ENCODE data around the gene TFRC.
"Not testable (repeated sequence)": the region's sequence is repeated elsewhere in the genome, so short reads cannot be mapped to it uniquely, and the experiment has no call there.

The TFRC gene

DNA sequence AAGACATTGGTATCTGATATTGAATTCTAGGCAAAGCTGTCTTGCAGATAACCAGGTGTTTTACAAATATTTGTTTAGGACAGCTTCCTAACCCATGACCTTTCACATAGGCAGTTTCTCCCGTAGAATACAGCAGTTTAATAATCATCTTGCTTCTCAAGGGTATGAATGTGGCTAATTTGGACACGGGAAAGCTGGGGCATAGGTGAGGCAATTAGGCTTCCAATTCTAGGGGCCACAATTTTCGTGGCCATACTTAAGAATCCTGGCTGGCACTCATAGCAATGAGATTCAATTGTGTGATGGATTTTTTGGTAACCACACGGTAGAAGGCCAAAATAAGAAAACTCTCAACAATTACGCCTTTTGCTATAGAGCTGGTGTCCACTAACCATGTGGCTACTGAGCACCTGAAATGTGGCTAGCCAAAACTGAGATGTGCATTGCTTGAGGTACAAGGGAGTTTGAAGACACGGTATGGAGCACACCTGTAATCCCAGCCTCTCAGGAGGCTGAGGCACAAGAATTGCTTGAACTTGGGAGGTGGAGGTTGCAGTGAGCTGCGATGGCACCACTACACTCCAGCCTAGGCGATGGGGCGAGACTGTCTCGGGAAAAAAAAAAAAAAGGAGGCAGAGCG, 34.4 kb downstream of the TFRC start:
- DNase-seq, result no peak

DNA sequence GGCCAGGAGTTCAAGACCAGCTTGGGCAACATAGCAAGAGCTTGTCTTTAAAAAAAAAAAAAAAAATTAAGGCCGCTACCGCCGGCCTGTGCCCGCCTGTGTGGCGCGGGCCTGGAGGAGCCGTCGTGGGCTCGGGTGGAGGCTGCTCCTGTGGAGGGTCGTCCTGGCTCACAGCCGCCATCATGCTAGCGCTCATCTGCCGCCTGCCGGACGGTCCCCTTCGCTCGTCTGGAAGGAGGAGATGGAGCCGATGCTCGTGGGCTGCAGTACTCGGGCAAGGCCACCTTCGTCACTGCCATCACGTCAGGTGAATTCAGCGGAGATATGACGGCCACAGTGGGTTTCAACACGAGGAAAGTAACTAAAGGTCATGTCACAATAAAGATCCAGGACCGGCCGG, 37.4 kb downstream of the TFRC start:
- DNase-seq, result no peak

DNA sequence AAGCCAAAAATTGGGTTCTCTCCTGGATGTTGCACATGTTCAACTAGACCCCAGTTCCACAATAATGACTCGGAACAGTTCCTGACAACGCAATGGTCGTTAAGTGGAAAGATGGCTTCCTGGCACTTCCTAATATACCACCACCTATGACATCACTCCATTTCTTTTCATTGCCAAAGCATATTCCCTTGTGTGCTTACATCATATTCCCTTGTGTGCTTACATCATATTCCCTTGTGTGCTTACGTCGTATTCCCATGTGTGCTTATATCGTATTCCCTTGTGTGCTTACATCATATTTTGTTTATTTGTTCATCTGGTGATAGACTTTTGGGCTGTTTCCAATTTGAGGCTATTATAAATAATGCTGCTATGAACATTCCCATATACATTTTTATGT, 39.2 kb downstream of the TFRC start:
- DNase-seq, result no peak

DNA sequence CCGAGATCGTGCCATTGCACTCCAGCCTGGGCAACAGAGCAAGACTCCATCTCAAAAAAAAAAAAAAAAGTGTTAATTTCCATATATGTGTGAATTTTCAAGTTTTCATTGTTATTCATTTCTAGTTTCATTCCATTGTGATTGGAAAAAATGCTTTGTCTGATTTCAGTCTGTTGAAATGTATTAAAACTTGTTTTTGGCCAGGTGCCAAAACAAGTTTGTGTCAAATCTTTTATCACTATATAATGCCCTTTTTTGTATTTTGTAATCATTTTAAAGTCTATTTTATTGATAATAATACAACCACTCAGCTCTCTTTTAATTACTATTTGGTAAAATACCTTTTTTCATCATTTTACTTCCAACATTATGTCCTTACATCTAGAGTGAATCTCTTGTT, 42.5 kb downstream of the TFRC start:
- no peak for DNase-seq

DNA sequence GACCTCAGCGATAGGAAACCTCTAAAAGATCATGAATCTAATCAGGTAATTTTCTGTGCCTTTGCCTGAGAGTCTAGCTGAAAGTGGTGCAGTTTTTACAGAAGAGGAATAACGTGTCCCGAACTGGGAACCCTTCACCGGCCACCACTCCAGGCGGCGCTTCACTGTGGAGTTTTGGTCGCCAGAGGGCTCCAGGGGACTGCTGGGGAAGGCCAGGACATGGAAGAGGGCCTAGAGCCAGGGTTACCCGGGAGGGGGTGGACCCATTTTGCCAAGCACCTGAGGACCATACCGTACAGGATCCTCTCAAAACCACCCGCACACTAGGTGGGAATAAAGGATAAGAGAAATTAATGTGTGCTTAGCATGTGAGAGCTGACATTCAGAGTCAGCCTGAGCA, 55.8 kb downstream of the TFRC start:
- not testable (repeated sequence) for DNase-seq

DNA sequence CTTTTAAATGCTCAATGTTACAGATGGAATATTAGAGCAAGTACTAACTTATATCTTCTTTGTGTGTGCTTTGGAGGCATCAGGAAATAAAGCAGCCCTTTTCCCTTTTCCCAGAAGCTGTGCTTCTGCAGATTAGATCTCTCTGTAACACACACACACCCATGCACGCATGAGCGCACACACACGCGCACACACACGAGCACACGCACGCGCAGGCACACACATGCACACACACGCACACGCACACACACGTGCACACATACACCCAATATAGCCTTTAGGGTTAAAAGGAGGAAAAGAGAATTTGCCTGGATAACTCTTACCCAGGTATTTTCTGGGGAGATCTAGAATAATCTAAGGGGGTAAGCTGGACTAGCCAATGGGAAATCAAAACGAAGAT, 56.9 kb downstream of the TFRC start:
- DNase-seq, result no peak

DNA sequence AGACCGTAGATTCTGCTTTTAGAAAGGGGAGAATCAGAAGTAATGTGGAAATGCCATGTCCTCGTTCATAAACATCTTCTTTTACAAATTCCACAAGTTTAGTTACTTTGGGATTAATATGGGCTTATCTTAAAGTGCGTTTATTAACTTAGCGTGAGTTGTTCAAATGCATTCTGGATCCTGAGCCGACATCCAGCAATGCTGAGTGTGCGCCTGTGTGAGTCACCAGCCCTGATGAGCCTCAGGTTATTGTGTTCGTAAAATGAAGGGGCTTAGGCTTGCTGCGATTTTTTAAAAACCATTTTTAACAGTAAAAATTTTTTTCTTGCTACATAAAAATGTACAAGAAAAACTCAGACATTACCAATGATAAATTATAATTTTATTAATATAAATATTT, 57.9 kb downstream of the TFRC start:
- no peak for DNase-seq

DNA sequence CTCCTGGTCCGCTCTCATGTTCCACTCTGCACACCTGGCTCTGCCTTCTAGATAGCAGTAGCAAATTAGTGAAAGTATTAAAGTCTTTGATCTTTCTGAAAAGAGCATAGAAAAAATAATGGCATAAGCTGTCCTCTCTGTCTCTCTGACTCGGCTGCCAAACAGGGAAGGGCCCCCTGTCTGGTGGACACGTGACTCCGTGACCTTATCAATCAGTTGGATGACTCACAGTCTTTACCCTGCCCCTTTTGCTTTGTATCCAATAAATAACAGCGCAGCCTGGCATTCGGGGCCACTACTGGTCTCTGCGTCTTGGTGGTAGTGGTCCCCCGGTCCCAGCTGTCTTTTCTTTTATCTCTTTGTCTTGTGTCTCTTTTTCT, 59.4 kb downstream of the TFRC start:
- not testable (repeated sequence) for DNase-seq

DNA sequence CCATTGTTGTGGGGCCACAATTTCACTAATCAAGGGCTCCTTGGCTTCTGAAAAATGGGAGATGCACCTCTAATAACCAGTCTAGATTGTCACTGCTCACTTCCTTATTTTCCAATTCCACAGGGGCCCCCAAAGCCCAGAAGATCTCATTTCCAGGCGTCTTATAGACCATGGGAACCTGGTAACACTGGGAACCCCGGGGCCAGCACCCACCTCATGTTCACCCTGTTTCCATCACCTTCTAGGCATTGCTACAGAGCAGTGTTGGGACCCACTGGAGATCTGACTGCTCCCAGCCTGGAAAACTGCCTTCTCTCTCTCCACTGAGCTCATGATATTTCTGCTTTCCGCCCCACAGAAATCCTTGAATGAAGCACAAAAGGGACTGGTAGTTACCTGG, 61.5 kb downstream of the TFRC start:
- no peak for DNase-seq

DNA sequence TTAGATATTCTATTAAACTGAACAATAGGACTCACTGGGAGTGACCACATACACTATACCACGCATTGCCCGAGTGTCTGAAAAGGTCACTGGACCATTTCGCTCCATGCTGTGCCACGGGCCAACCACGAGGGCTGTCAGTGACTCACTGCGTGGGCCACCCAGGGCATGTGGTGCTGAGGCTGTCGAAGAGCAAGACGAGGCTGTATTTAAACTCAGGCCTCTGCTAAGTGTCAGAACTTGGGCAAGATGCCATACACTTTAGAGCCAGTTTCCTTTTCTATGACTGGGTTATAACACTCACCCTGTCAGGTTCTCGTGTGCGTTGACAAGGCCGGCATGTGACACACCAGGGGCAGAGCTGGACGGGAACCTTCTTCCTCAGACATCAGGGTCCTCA, 62.3 kb downstream of the TFRC start:
- not testable (repeated sequence) for DNase-seq

DNA sequence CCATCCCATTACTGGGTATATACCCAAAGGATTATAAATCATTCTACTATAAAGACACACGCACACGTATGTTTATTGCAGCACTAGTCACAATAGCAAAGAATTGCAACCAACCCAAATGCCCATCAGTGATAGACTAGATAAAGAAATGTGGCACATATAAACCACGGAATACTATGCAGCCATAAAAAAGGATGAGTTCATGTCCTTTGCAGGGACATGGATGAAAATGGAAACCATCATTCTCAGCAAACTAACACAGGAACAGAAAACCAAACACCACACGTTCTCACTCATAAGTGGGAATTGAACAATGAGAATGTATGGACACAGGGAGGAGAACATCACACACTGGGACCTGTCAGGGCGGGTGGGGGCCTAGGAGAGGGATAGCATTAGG, 63.7 kb downstream of the TFRC start:
- not testable (repeated sequence) for DNase-seq

DNA sequence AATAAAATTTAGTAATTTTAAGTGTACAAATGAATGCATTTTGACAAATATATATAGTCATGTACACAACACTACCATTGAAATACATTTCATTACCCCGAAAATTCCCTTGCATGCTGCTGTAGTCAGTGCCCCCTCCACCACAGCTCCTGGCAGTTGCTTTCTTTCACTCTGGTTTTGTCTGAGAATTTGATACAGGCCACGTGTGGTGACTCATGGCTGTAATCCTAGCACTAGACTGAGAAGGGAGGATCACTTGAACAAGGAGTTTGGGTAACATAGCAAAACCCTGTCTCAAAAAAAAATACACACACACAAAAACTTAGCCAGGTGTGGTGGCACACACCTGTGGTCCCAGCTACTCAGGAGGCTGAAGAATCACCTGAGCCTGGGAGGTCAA, 65.4 kb downstream of the TFRC start:
- no peak for DNase-seq

DNA sequence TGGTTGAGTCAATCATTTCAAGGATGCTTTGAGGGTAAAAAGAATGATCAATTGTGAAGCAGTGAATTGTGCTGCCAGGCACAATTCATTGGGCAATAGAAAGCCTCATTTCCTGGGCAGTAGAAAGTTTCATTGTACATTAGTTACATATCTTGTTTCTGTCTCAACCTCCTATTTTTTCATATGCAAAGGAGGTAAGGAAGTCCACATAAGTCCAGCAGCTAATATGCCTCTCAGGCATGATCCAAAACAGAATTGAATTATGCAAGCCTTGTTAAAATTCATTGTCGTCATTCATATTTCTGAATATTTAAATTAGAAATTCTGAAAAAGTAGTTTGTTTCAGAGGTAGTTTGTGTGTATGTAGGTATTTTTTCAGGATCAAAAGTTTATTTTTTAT, 65.8 kb downstream of the TFRC start:
- DNase-seq, result no peak

DNA sequence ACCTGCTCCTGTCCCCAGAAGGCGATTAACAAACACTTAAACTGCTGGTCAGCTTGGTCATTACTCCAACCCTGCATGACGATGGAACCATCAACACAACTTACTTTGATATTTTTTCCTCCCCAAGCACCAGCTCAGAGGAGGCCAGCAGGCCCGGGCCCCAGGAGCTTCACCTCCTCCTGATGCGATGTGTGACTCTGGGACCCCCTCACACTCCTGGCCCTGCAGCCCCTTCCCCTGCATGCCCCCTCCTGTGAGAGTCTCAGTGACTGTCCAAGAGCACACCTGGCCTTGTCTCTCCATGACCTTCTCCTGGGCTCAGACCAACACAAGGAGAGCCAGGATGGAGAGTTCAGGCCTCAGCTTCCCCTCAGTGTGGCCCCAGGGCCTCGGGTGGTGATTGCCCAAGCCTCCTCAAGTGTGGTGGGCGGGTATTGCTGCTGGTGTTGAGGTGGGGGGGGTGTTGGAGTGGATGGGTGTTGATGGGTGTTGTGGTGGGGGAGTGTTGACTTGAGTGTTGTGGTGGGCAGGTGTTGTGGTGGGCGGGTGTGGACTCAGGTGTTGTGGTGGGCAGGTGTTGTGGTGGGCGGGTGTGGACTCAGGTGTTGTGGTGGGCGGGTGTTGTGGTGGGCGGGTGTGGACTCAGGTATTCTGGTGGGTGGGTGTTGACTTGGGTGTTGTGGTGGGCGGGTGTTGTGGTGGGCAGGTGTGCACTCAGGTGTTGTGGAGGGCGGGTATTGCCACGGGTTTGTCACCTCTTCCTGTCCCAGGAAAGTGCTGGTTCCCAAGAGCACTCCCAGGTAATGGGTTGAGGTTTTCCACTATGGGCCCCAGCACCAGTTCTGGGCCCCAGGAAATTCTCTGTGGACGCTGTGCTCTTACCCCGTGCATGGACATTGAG, 68.1 kb downstream of the TFRC start:
- no peak for DNase-seq

DNA sequence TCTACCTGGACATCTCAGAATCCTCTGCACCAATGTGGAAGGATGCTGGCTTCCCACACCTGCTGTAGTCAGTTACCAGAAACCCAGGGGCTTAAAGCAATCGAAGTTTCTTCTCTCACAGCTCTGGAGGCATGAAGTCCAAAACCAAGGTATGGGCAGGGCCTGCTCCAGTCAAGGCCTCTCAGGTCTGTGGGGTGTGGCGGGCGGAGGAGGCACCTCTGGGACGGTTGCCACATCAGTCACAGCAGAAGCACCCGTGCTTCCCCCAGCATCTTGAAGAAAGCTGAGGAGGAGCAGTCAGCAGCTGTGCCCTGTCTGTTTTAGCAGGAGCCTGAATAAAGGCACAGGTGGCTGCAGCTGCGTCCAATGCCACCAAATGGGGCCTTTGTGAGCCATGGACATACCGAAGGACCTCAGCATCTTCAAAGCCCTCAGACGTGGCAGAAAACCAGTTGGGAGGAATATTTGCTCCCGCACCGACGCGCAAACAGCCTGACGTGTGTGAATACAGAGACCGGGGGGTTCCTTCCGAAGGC, 68.9 kb downstream of the TFRC start:
- DNase-seq, result no peak

DNA sequence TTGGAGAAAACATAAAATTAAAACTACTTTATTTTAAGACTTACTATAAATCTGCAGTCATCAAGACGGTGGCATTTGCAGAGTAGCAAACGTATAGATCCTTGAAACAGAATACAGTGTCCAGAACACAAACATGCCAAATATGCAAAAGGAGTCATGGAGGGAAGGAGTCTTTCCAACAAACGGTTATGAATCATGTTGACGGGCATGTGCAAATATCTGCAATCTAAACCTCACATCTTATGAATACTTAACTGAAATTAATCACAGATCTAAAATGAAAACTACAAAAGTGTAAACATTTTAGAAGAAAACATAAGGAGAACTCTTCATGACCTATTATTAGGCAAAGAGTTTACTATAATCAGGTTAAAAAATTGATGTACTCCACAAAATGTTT, 69.4 kb downstream of the TFRC start:
- no peak for DNase-seq

DNA sequence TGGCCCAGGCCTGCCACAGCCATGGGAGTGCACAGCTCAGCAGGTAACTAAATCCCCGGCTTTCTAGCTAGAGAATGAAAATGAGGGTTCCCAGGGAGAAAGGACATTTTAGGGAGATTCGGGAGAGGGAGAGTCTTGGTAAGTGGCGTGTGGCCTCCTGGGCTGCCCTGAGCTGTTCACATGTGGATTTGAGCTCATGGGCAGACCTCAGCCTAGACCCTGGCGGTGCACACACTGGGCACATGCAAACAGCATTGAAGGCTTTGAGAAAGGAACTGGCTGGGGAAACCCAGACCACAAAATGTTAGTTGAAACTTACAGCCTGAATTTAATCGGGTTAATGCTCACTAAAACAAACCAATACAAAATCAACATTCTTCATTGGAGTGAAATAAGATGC, 72.4 kb downstream of the TFRC start:
- no peak for DNase-seq

DNA sequence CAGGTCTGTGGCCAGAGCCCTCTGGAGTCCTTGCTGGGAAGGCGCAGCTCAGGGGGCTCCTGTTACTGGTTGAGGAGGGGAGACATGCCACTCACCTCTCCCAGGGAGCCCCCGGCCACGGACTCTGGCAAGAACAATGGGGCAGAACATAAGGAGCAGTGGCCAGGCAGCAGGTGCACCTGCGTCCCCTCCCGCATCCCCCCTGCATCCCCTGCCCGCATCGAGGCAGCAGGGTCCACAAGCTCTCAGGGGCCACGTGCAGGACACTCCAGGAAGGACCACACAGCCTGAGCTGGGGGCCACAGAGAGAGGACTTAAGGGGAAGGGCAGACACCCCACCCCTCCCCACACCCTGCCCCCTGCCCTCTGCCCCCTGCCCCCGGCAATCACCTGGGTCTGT, 73.0 kb downstream of the TFRC start:
- DNase-seq, result no peak

DNA sequence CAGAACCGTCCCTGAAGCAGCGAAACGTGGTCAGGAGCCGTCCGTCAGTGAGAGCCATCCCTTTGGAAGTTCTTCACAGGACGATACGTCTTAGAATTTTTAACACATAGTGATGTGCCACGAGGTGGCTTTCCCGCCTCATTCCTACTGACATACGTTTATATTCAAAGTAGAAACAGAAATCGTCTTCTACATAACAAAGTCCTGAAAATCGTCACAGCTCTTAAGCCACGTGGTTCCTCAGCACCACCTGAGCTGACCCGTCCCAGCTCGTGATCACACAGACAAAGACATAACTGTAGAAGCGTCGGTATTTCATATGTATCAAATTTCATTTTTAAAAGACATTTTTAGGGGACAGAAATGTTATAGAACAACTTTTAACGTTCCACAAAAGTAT, 73.5 kb downstream of the TFRC start:
- DNase-seq, result no peak

DNA sequence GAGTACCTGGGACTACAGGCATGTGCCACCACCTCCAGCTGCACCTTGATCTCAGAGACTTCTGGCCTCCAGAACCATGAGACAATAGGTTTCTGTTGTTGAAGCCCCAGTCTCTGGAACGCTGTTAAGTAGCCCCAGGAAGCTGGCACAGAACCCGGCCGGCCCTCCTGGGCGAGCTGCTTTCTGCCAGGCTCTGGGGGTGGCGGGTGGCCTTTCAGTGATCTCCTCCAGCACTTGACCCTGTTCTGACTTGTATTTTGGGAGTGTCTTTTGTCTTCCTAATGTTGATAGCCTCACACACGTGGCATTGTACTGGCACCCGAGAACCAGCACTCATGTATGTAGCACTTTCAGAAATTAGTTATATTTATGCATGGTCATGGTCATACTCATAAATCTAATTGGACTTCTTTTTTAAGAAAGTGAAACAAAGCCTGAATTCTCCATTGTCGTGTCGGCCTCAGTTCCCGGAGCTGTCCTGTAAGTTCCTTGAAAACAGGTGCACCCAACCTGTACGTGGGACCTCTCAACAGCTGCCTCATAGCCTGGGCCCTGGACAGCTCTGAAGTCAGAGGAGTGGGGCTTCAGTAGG, 74.0 kb downstream of the TFRC start:
- no peak for DNase-seq

DNA sequence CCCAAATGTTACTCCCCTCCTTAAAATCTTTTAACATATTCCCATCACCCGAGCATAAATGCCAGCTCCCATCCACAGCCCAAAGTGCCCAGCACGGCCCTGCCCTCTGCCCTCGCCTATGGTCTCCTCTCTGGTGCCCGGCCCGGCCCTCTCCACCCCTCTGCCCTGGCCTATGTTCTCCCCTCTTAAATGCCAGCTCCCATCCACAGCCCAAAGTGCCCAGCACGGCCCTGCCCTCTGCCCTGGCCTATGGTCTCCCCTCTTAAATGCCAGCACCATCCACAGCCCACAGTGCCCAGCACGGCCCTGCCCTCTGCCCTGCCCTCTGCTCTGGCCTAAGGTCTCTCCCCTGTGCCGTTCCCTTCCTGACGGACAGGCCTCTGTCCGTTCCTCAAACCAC, 76.6 kb downstream of the TFRC start:
- not testable (repeated sequence) for DNase-seq

DNA sequence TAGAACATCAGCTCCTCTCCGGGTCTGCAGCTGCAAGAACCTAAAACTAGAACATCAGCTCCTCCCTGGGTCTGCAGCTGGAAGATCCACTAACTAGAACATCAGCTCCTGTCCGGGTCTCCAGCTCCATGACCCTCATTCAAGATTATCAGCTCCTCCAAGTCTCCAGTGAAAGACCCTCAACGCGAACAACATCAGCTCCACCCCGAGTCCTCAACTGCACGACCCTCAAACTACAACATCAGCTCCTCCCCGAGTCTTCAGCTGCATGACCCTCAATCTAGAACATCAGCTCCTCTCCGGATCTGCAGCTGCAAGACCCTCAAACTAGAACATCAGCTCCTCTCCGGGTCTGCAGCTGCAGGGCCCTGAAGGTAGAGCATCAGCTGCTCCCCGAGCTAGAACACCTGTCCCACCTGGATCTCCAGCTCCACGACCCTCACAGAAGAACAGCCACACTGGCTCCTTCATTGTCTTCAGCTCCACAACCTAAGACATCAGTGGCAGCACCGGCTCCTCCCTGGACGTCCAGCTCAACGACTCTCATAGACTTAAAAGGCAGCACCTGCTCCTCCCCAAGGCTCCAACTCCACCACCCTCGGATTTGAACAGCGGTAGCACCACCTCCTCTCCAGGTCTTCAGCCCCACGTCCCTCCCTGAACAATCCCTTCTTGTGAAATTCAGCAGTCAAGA, 77.4 kb downstream of the TFRC start:
- not testable (repeated sequence) for DNase-seq

DNA sequence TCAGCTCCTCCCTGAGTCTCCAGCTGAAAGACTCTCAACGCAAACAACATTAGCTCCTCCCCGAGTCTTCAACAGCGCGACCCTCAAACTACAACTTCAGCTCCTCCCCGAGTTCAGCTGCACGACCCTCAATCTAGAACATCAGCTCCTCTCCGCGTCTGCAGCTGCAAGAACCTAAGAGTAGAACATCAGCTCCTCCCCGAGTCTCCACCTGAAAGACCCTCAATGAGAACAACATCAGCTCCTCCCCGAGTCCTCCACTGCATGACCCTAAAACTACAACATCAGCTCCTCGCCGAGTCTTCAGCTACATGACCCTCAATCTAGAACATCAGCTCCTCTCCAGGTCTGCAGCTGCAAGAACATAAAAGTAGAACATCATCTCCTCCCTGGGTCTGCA, 78.3 kb downstream of the TFRC start:
- no peak for DNase-seq
